Vagina (tissue), 2 donors: ENCODE measurements around the gene ALDH16A1.

ENCODE experiments used
- POLR2A ChIP-seq, 2 donors: fragments of 450-650 bp; IDR thresholded peaks; one replicate each; pipeline ENCODE4 v1.6.1; 2017; ENCODE audit warnings: antibody characterized with exemption in 2 of 2, mild to moderate bottlenecking in 2 of 2, moderate library complexity in 2 of 2
- TF ChIP-seq, protein P1 (sequence below), 3 experiments: fragments of 450-650 bp in 2 of 3; fragments of 200-600 bp in 1 of 3; sonication (generic) in 1 of 3; IDR thresholded peaks; one replicate each; pipeline ENCODE4 v1.5.1; 2017 to 2019; ENCODE audit warnings: antibody characterized with exemption in 3 of 3, mild to moderate bottlenecking in 2 of 3, moderate library complexity in 2 of 3

GRCh38 chr19:49441210-49441959 is 11.6 kb upstream of the ALDH16A1 start, which contains the start of gene SLC17A7:
- no peak for TF ChIP-seq POLR2A (IDR thresholded peaks at IDR 0.05)
- TF ChIP-seq, protein P1, sequence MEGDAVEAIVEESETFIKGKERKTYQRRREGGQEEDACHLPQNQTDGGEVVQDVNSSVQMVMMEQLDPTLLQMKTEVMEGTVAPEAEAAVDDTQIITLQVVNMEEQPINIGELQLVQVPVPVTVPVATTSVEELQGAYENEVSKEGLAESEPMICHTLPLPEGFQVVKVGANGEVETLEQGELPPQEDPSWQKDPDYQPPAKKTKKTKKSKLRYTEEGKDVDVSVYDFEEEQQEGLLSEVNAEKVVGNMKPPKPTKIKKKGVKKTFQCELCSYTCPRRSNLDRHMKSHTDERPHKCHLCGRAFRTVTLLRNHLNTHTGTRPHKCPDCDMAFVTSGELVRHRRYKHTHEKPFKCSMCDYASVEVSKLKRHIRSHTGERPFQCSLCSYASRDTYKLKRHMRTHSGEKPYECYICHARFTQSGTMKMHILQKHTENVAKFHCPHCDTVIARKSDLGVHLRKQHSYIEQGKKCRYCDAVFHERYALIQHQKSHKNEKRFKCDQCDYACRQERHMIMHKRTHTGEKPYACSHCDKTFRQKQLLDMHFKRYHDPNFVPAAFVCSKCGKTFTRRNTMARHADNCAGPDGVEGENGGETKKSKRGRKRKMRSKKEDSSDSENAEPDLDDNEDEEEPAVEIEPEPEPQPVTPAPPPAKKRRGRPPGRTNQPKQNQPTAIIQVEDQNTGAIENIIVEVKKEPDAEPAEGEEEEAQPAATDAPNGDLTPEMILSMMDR (IDR thresholded peaks at IDR 0.05), result no peak
